Upper lobe of left lung (tissue), 4 donors: ENCODE data around the gene CC2D2B.

Experiments used
- EP300 ChIP-seq, 4 donors: sonication (generic); formaldehyde crosslinking; IDR thresholded peaks; one replicate each; pipeline ENCODE4 v1.5.1; 2017; ENCODE audit warnings: antibody characterized with exemption in 4 of 4, control low read depth in 2 of 4
- POLR2A ChIP-seq, 4 donors: fragments of 450-650 bp; IDR thresholded peaks; one replicate each; pipeline ENCODE4 v1.5.1; 2016 to 2017; ENCODE audit warnings: antibody characterized with exemption in 4 of 4, mild to moderate bottlenecking in 2 of 4
- TF ChIP-seq, protein P1 (sequence below), 6 experiments: fragments of 450-650 bp in 4 of 6; fragments of 200-600 bp in 2 of 6; sonication (generic) in 2 of 6; IDR thresholded peaks; one replicate each; pipeline ENCODE4 v1.5.1; 2016 to 2019; ENCODE audit warnings: antibody characterized with exemption in 6 of 6

DNA sequence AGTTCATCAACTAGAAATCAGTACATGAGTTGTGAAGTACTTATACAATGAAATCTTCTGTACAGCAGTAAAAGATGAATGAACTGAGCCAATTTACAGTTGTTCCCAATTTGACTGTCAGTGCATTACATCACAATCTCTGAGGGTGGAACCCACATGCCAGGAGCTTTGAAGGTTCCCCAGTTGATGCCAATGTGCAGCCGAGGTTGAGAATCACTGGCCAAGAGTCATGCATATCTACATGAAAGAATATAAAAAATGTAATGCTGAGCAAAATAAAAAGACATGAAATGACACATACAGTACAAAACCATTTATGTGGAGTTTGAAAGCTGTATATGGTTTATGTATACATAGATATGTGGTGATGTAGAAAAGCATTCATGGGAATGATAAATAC, 113.6 kb downstream of the CC2D2B start:
- TF ChIP-seq, protein P1, sequence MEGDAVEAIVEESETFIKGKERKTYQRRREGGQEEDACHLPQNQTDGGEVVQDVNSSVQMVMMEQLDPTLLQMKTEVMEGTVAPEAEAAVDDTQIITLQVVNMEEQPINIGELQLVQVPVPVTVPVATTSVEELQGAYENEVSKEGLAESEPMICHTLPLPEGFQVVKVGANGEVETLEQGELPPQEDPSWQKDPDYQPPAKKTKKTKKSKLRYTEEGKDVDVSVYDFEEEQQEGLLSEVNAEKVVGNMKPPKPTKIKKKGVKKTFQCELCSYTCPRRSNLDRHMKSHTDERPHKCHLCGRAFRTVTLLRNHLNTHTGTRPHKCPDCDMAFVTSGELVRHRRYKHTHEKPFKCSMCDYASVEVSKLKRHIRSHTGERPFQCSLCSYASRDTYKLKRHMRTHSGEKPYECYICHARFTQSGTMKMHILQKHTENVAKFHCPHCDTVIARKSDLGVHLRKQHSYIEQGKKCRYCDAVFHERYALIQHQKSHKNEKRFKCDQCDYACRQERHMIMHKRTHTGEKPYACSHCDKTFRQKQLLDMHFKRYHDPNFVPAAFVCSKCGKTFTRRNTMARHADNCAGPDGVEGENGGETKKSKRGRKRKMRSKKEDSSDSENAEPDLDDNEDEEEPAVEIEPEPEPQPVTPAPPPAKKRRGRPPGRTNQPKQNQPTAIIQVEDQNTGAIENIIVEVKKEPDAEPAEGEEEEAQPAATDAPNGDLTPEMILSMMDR (IDR thresholded peaks at IDR 0.05), result no peak
- TF ChIP-seq POLR2A (IDR thresholded peaks at IDR 0.05) (no peak), EP300 (IDR thresholded peaks at IDR 0.05) (no peak)
